ENCODE results near the gene BCL11B.

GRCh38 chr14:99257122-99257672 is 14.8 kb downstream of the BCL11B start:
- TF ChIP-seq EP300 (IDR thresholded peaks at IDR 0.05), result no peak
- TF ChIP-seq, protein P1, sequence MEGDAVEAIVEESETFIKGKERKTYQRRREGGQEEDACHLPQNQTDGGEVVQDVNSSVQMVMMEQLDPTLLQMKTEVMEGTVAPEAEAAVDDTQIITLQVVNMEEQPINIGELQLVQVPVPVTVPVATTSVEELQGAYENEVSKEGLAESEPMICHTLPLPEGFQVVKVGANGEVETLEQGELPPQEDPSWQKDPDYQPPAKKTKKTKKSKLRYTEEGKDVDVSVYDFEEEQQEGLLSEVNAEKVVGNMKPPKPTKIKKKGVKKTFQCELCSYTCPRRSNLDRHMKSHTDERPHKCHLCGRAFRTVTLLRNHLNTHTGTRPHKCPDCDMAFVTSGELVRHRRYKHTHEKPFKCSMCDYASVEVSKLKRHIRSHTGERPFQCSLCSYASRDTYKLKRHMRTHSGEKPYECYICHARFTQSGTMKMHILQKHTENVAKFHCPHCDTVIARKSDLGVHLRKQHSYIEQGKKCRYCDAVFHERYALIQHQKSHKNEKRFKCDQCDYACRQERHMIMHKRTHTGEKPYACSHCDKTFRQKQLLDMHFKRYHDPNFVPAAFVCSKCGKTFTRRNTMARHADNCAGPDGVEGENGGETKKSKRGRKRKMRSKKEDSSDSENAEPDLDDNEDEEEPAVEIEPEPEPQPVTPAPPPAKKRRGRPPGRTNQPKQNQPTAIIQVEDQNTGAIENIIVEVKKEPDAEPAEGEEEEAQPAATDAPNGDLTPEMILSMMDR (IDR thresholded peaks at IDR 0.05), result no peak

Measured in tibial nerve (tissue), 4 donors.